K562 (cell line): ENCODE results near the gene NAGLU. TPM values are rescaled to one million over a fixed set of nuclear protein-coding genes. Genes with fewer than 3 reads are reported as not detected.
A peak's percentile ranks its signal among the peaks of the same experiment; 100 is the strongest.

ENCODE experiments used
- ATAC-seq: fragments of 200-7000 bp; cut with Tn5 transposase; 3 replicates; pipeline ENCODE4 v1.9.1; 2020; ENCODE audit warnings: moderate library complexity
- BruUV-seq: library from RNA; stranded (reverse); fragments of 400-500 nt; replicated peaks from 2 replicates; lab custom pipeline; 2021; lab: Mats Ljungman, UMichigan
- CTCF ChIA-PET: fragments of 300-600 bp; formaldehyde crosslinking; extraction: SDS; loops from one replicate; lab custom pipeline; 2021; ENCODE audit warnings: low intra/inter-chr PET ratio; lab: Yijun Ruan, JAX
- POLR2A ChIA-PET: fragments of 300-600, 350-650 bp; sonication (Branson Sonifier 250); formaldehyde crosslinking; extraction: SDS; loops from one replicate; lab custom pipeline; 2021; ENCODE audit warnings: antibody characterized with exemption, inconsistent platforms; lab: Yijun Ruan, JAX
- DNase-seq, 4 experiments: peaks; one replicate each; pipeline versions ENCODE4 v3.0.0 to v3.0.0-alpha.2; 2011 to 2018; ENCODE audit warnings: low spot score in 3 of 4, mixed read lengths in 3 of 4; ENCODE audit errors: extremely low read depth in 1 of 4
- FAIRE-seq: peaks from 2 replicates; lab custom pipeline; 2011; peaks lifted over from hg19 to GRCh38; lab: Jason Lieb, UNC
- H2AFZ ChIP-seq: 2 replicates; pipeline ENCODE4 v1.6.0; 2011; ENCODE audit warnings: low read depth, low read length, control low read depth, inconsistent platforms
- H3K27ac ChIP-seq: fragments of 200-600 bp; 3 replicates; pipeline ENCODE4 v1.8.0; 2011; ENCODE audit warnings: low read depth, mild to moderate bottlenecking, control low read depth, inconsistent platforms, low read length, moderate library complexity, mixed read lengths; ENCODE audit errors: extremely low read depth
- H3K27me3 ChIP-seq, 2 experiments: fragments of 300-600 bp in 1 of 2; 2 replicates in 1 of 2; 3 replicates in 1 of 2; pipeline versions ENCODE4 v1.6.0 to v1.8.0; 2011; ENCODE audit warnings: inconsistent platforms in 2 of 2, low read length in 2 of 2, mild to moderate bottlenecking in 1 of 2, mixed read lengths in 1 of 2, moderate library complexity in 1 of 2; ENCODE audit not compliant: control insufficient read depth in 2 of 2, insufficient read depth in 2 of 2
- H3K36me3 ChIP-seq: fragments of 300-600 bp; 3 replicates; pipeline ENCODE4 v1.8.0; 2011; ENCODE audit warnings: mild to moderate bottlenecking, low read length, inconsistent platforms; ENCODE audit not compliant: control insufficient read depth, insufficient read depth
- H3K4me1 ChIP-seq, 2 experiments: fragments of 200-600 bp in 1 of 2; replicated peaks in 1 of 2; 2 replicates in 1 of 2; 3 replicates in 1 of 2; pipeline versions ENCODE4 v1.5.1 to v1.8.0; 2011; ENCODE audit warnings: inconsistent platforms in 2 of 2, low read length in 2 of 2, mild to moderate bottlenecking in 1 of 2, mixed read lengths in 1 of 2, moderate library complexity in 1 of 2; ENCODE audit not compliant: control insufficient read depth in 2 of 2, insufficient read depth in 2 of 2
- H3K4me2 ChIP-seq: 2 replicates; pipeline ENCODE4 v1.6.1; 2011; ENCODE audit warnings: low read length, control low read depth, inconsistent platforms, mixed read lengths; ENCODE audit not compliant: insufficient read depth
- H3K4me3 ChIP-seq: fragments of 200-600 bp; sonication (generic), shearing (Covaris generic); 2 replicates; pipeline ENCODE4 v1.5.1; 2016; ENCODE audit warnings: control low read depth, inconsistent platforms
- H3K79me2 ChIP-seq: fragments of 200-600 bp; 3 replicates; pipeline ENCODE4 v1.8.0; 2011; ENCODE audit warnings: low read length, inconsistent platforms; ENCODE audit not compliant: control insufficient read depth, insufficient read depth
- H3K9ac ChIP-seq, 2 experiments: 2 replicates each; pipeline versions ENCODE4 v1.6.0 to v1.6.1; 2011; ENCODE audit warnings: low read depth in 2 of 2, low read length in 2 of 2, control low read depth in 1 of 2, inconsistent platforms in 1 of 2, mild to moderate bottlenecking in 1 of 2, mixed read lengths in 1 of 2; ENCODE audit not compliant: insufficient read depth in 1 of 2
- H3K9me1 ChIP-seq: one replicate; pipeline ENCODE4 v1.6.0; 2011; ENCODE audit warnings: inconsistent platforms, mild to moderate bottlenecking, low read length, moderate library complexity; ENCODE audit not compliant: control insufficient read depth, insufficient read depth
- H3K9me3 ChIP-seq: replicated peaks from 2 replicates; pipeline ENCODE4 v1.5.1; 2011; ENCODE audit warnings: low read depth, low read length, inconsistent platforms; ENCODE audit not compliant: control insufficient read depth, insufficient read depth
- H4K20me1 ChIP-seq: replicated peaks from 2 replicates; pipeline ENCODE4 v1.6.1; 2011; ENCODE audit warnings: low read length, inconsistent platforms, mixed read lengths; ENCODE audit not compliant: control insufficient read depth, insufficient read depth
- E2F6 ChIP-seq, 2 experiments: IDR thresholded peaks; 2 replicates each; pipeline ENCODE4 v1.6.1; 2011; ENCODE audit warnings: borderline replicate concordance in 1 of 2, control low read depth in 1 of 2, low read depth in 1 of 2, low read length in 1 of 2, mild to moderate bottlenecking in 1 of 2, mixed read lengths in 1 of 2, moderate library complexity in 1 of 2; ENCODE audit not compliant: insufficient read depth in 1 of 2, insufficient read length in 1 of 2, poor library complexity in 1 of 2, severe bottlenecking in 1 of 2; ENCODE audit errors: extremely low read depth in 1 of 2
- ETV5 ChIP-seq: sonication (generic); formaldehyde crosslinking; IDR thresholded peaks from 2 replicates; pipeline ENCODE4 v1.4.0; 2020; ENCODE audit warnings: low read depth, mild to moderate bottlenecking, missing genetic modification reagents
- HNRNPH1 ChIP-seq: fragments of 200-400 bp; formaldehyde crosslinking; optimal IDR thresholded peaks from 2 replicates; pipeline ENCODE3; 2017; ENCODE audit warnings: low read depth, mild to moderate bottlenecking, low read length, moderate library complexity
- POLR2G ChIP-seq: fragments of 200-400 bp; formaldehyde crosslinking; IDR thresholded peaks from 2 replicates; pipeline ENCODE4 v1.6.1; 2017; ENCODE audit warnings: low read depth, mild to moderate bottlenecking, antibody characterized with exemption, low read length, moderate library complexity
- RBM22 ChIP-seq: fragments of 200-400 bp; formaldehyde crosslinking; IDR thresholded peaks from 2 replicates; pipeline ENCODE4 v1.6.1; 2018; ENCODE audit warnings: low read length, low read depth; ENCODE audit not compliant: poor library complexity, severe bottlenecking
- ZBTB33 ChIP-seq: sonication (generic); formaldehyde crosslinking; IDR thresholded peaks from 2 replicates; pipeline ENCODE4 v1.8.1; 2023; ENCODE audit warnings: mild to moderate bottlenecking, missing genetic modification reagents
- WGBS: fragments of 100-300 bp; shearing (Covaris generic); methylation state at CpG from one replicate; pipeline ENCODE4 v1.1.6; 2016; ENCODE audit warnings: low coverage, mixed read lengths; ENCODE audit not compliant: insufficient coverage; ENCODE audit errors: missing lambda C conversion rate; 5-methylcytosine and 5-hydroxymethylcytosine counted together
- in situ Hi-C: fragments of 300-500 bp; cut with MboI; formaldehyde crosslinking; loops from 4 replicates; pipeline ENCODE4 v1.15.0; 2018; ENCODE audit warnings: inconsistent platforms, mixed read lengths
- intact Hi-C: fragments of 100-400 bp; cut with micrococcal nuclease; formaldehyde crosslinking; loops from 2 replicates; pipeline ENCODE4 v1.14.2; 2022
- polyA plus RNA-seq, 8 experiments: library from polyadenylated mRNA; depleted of rRNA in 4 of 8; stranded (reverse) in 5 of 8; unstranded in 3 of 8; fragments of >200 nt; fragmentation: Nextera tagmentation in 2 of 8; fragmentation: Illumina TruSeq in 1 of 8; extraction: Ambion mirVana in 2 of 8; extraction: Trizol in 1 of 8; gene quantifications; 2 replicates each; pipeline versions ENCODE4 v1.2.1 to v1.2.3, GENCODE V29; 2011 to 2014; ENCODE audit warnings: inconsistent platforms in 1 of 8, missing spikeins in 1 of 8
- total RNA-seq, 7 experiments: library from RNA; depleted of rRNA in 6 of 7; stranded (reverse); fragments of >200 nt in 6 of 7; fragmentation: Illumina TruSeq in 2 of 7; extraction: Trizol in 2 of 7; gene quantifications; 2 replicates each; pipeline versions ENCODE4 v1.2.1 to v1.2.3, GENCODE V29; 2011 to 2021; ENCODE audit warnings: low replicate concordance in 1 of 7

Gene NAGLU
- total and polyA plus RNA-seq, 9 of the 15 experiments (the other 6 are each of a cell fraction or from before 2014, with no cell fraction given), result 0.04 to 21.5 (median 8.5) TPM

DNA sequence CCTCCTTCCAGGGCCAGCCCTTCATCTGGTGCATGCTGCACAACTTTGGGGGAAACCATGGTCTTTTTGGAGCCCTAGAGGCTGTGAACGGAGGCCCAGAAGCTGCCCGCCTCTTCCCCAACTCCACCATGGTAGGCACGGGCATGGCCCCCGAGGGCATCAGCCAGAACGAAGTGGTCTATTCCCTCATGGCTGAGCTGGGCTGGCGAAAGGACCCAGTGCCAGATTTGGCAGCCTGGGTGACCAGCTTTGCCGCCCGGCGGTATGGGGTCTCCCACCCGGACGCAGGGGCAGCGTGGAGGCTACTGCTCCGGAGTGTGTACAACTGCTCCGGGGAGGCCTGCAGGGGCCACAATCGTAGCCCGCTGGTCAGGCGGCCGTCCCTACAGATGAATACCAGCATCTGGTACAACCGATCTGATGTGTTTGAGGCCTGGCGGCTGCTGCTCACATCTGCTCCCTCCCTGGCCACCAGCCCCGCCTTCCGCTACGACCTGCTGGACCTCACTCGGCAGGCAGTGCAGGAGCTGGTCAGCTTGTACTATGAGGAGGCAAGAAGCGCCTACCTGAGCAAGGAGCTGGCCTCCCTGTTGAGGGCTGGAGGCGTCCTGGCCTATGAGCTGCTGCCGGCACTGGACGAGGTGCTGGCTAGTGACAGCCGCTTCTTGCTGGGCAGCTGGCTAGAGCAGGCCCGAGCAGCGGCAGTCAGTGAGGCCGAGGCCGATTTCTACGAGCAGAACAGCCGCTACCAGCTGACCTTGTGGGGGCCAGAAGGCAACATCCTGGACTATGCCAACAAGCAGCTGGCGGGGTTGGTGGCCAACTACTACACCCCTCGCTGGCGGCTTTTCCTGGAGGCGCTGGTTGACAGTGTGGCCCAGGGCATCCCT lies 7.4 kb downstream of the NAGLU start:
- intact Hi-C loops, result no loop called here
- TF ChIP-seq HNRNPH1 (no peak), RBM22 (peak; percentile 29), POLR2G (peak; percentile 63), ETV5 (CRISPR knock-in tag) (no peak), ZBTB33 (CRISPR knock-in tag) (peak; percentile 84), E2F6 (IDR thresholded peaks at IDR 0.05; ENCODE audit: borderline replicate concordance in 1 of 2, extremely low read depth in 1 of 2, insufficient read depth in 1 of 2, insufficient read length in 1 of 2, low read depth in 1 of 2, low read length in 1 of 2, poor library complexity in 1 of 2, severe bottlenecking in 1 of 2) (no peak)

More for the DNA sequence above, 7.4 kb downstream of the NAGLU start:
- Histone ChIP-seq H3K9ac (no peak overlapping the region; a peak in 1 of 4 replicates), H3K4me2 (no peak overlapping the region), H3K36me3 (peaks cover 33% of the 10 kb centered on the region; the same call in 2 of the 3 replicates), H3K27me3 (no peaks in the 10 kb centered on the region), H4K20me1 (no peaks in the 10 kb centered on the region), H3K9me1 (no peaks in the 10 kb centered on the region), H3K79me2 (no peaks in the 10 kb centered on the region), H3K4me3 (no peak overlapping the region), H3K9me3 (no peaks in the 10 kb centered on the region), H2AFZ (no peak overlapping the region), H3K27ac (no peak overlapping the region), H3K4me1 (peaks cover 8 to 38% of the 10 kb centered on the region in 2 experiments; a peak in 4 of 5 replicates)
- DNase-seq (peak in 1 of 4 experiments; percentile 5), ATAC-seq (no peak), FAIRE-seq (no peak)
- in situ Hi-C loops, result no loop called here
- no TSS peak for BruUV-seq
- 92% methylated on average over 36 of the region's 39 CpGs for WGBS
- ChIA-PET CTCF (no interaction called here), POLR2A (interaction anchor here (0.7 kb wide), 2 partner anchors 65 to 226 kb away, joined by 3 read pairs; no protein-coding TSS in a partner anchor)
